ENCODE results near the gene ZNF280B. TPM values are rescaled to one million over a fixed set of nuclear protein-coding genes. Genes with fewer than 3 reads are reported as not detected.

Gene ZNF280B
- total and polyA plus RNA-seq, 9 of the 15 experiments (the other 6 are each of a cell fraction or from before 2014, with no cell fraction given) = 7.7 to 29.9 (median 20.0) TPM

- no peak for TF ChIP-seq ZNF318 (IDR thresholded peaks at IDR 0.05; ENCODE audit: borderline replicate concordance in 1 of 2, low read depth in 1 of 2)
- TF ChIP-seq ZBTB2 (IDR thresholded peaks at IDR 0.05) = no peak
- no peak for TF ChIP-seq ZBTB43 (CRISPR knock-in tag; IDR thresholded peaks at IDR 0.05)
- no peak for TF ChIP-seq RBBP5 (IDR thresholded peaks at IDR 0.05; ENCODE audit: borderline replicate concordance, insufficient read depth, low read length, poor library complexity, severe bottlenecking)
- no peak for TF ChIP-seq MEIS2 (IDR thresholded peaks at IDR 0.05; ENCODE audit: partially characterized antibody)
- no peak for TF ChIP-seq CREB1 (IDR thresholded peaks at IDR 0.05)
- TF ChIP-seq CREB1 (CRISPR knock-in tag; IDR thresholded peaks at IDR 0.05) = no peak
- TF ChIP-seq SMARCC2 (IDR thresholded peaks at IDR 0.05; ENCODE audit: low read depth) = no peak
These were observed 30.1 kb downstream of the ZNF280B start (continued) for GRCh38 chr22:22478470-22478869.

Measured in K562 (cell line).